Measurements from ENCODE around the gene LAGE3. TPM values are rescaled to one million over a fixed set of nuclear protein-coding genes. Genes with fewer than 3 reads are reported as not detected.

LAGE3 gene
- total RNA-seq, 1 donor from 2014 or later, result 15.1 TPM

DNA sequence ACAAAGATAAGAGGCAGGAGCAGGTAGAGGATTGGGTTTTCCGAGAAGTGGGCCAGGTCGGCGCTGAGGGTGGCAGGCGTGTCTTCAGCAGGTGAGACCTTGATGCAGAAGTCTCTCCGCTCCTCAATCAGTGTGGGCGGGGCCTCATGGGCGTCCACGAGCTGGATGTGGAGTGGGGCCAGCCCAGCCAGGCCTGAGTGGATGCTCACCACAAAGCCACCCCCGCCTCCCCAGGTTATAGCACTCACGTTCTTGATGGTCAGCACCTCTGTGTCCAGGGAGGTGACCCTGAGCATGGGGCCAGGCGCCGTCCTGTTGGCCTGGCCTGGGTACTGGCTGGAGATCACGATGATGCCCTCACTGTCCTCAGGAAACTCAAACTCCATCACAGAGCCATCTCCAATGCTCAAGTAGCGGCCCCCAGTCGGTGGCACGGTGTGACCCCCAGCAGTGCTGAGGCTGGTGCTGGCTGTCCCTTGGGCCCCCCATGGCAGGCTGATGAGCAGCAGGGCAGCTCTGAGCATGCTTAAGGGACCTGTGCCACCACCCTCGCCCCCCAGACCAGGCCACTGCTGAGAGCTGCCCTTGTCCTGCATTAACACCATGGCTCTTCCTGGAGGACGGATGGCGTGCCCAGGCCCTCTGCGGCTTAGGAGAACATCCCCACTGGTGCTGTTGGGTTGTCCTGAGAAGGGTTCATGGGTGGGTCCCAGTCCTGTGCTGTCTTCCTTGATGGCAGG is 9.4 kb upstream of the LAGE3 start:
- TF ChIP-seq, protein P1, sequence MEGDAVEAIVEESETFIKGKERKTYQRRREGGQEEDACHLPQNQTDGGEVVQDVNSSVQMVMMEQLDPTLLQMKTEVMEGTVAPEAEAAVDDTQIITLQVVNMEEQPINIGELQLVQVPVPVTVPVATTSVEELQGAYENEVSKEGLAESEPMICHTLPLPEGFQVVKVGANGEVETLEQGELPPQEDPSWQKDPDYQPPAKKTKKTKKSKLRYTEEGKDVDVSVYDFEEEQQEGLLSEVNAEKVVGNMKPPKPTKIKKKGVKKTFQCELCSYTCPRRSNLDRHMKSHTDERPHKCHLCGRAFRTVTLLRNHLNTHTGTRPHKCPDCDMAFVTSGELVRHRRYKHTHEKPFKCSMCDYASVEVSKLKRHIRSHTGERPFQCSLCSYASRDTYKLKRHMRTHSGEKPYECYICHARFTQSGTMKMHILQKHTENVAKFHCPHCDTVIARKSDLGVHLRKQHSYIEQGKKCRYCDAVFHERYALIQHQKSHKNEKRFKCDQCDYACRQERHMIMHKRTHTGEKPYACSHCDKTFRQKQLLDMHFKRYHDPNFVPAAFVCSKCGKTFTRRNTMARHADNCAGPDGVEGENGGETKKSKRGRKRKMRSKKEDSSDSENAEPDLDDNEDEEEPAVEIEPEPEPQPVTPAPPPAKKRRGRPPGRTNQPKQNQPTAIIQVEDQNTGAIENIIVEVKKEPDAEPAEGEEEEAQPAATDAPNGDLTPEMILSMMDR (IDR thresholded peaks at IDR 0.05), result no peak
- H3K9me3 ChIP-seq, result no peaks in the 10 kb centered on the region
- intact Hi-C loops (cut with DNase I), result no loop called here
- no peak overlapping the region for H3K27ac ChIP-seq
- H3K36me3 ChIP-seq, result no peaks in the 10 kb centered on the region
- DNase-seq, result no peak
- no peak overlapping the region for H3K4me3 ChIP-seq
- peaks cover 5% of the 10 kb centered on the region for H3K4me1 ChIP-seq
- H3K27me3 ChIP-seq, result no peaks in the 10 kb centered on the region
- ATAC-seq, result no peak

DNA sequence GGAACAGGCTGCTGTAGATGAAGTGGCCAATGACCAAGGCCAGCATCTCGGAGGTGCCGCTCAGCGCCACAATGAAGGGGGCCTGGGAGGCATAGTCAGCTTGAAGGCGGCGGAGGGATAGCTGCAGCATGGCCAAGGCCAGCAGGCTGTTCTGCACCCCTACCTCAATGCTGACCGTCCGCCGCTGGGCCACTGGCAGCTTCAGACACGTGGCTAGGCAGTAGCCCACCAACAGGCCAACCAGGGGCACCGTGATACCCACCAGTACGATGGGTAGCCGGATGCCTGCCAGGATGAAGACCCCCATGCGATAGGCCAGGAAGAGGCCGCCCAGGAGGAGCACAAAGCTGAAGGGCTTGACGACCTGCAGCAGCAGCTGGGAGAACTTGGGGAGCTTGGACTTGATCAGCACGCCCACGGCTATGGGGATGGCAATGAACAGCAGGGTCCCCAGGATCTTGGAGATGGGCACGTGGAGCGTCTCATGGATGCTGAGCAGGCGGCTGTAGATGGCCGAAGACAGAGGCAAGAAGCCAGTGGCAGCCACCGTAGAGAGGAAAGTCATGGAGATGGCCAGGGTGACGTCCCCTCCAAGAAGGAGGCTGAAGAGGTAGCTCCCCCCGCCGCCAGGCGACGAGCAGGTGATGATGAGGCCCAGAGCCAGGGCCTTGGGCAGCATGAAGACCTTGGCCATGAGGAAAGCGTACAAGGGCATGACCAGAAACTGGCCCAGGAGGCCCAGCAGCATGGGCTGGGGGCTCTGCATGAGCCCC is 8.6 kb upstream of the LAGE3 start:
- Histone ChIP-seq H3K27ac (no peak overlapping the region), H3K27me3 (no peaks in the 10 kb centered on the region), H3K4me1 (peaks cover 5% of the 10 kb centered on the region), H3K36me3 (no peaks in the 10 kb centered on the region), H3K4me3 (no peak overlapping the region), H3K9me3 (no peaks in the 10 kb centered on the region)
- ATAC-seq (no peak), DNase-seq (no peak)
- TF ChIP-seq, protein P1 (IDR thresholded peaks at IDR 0.05), result no peak
- intact Hi-C loops (cut with DNase I), result no loop called here

DNA sequence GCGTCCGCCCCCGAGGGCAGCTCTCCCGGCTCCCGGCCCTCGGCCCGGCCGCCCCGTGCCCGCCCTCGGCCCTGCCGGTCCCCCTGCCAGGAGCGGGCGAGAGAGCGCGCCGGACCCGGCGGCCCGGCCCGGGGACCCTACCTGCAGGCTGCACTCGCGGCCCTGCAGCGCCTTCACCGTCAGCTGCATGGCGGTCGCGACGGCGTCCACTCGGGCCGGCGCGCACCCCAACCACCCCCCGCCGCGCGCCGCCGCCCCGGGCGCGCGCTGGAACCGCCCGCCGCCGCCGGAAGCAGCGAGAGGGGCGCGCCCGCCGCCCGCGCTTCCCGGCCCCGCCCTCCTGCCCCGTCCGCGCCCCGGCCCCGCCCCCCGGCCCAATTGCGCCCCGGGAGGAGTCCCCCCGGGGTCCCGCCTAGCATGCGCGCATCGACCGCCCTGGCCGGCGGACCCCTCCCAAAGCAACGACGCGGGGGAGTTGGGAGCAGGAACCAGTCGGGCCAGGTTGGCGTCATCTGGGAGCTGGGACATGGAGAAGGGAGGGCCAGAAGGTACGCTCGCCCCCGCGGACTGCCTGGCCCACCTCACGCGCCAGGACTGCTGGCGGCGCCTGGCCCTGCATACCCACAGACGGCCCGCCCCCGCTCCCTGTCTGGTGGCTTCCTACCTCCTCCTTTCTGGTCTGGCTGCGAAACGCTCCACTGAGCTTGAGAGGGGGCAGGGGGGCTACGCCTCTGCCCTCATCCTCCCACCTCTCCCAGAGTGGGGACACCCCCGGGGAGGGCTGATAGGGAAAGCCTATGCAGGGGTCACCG is 7.5 kb upstream of the LAGE3 start, which contains the start of gene UBL4A:
UBL4A (minus strand) TSS at position 220 of the 812 bp plus-strand sequence; CDS start at position 189, 31 bp downstream.
- peaks cover 5% of the 10 kb centered on the region for H3K4me1 ChIP-seq
- no peaks in the 10 kb centered on the region for H3K36me3 ChIP-seq
- intact Hi-C loops (cut with DNase I), result no loop called here
- H3K27ac ChIP-seq, result peak within 1 kb of the TSS; percentile 73
- TF ChIP-seq, protein P1 (IDR thresholded peaks at IDR 0.05), result no peak
- DNase-seq (peak; percentile 89), ATAC-seq (peak; percentile 63)
- H3K9me3 ChIP-seq, result no peaks in the 10 kb centered on the region
- H3K4me3 ChIP-seq, result peak within 1 kb of the TSS; percentile 62
- no peaks in the 10 kb centered on the region for H3K27me3 ChIP-seq

DNA sequence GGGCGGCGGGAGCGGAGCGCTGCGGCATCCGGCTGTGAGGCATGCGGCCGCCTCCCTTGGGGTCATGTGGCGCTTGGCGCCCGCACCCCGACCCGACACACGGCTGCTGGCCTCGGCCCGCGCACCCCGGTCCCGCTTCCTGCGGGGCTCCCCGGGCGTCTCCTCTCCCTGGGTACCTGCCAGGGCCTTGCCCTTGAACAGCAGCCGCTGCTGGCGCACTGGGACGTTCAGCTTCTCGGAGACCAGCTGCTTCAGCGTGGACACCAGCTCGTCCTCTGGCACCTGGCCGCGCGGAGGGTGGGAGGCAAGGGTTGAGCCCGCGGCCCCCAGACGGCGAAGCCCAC is 6.9 kb upstream of the LAGE3 start:
- Histone ChIP-seq H3K27ac (peak overlapping the region; percentile 73), H3K4me1 (peaks cover 5% of the 10 kb centered on the region), H3K4me3 (peak overlapping the region; percentile 62), H3K9me3 (no peaks in the 10 kb centered on the region), H3K36me3 (no peaks in the 10 kb centered on the region), H3K27me3 (no peaks in the 10 kb centered on the region)
- intact Hi-C loops (cut with DNase I), result no loop called here
- TF ChIP-seq, protein P1 (IDR thresholded peaks at IDR 0.05), result no peak
- DNase-seq, result peak; percentile 70
- ATAC-seq, result no peak

DNA sequence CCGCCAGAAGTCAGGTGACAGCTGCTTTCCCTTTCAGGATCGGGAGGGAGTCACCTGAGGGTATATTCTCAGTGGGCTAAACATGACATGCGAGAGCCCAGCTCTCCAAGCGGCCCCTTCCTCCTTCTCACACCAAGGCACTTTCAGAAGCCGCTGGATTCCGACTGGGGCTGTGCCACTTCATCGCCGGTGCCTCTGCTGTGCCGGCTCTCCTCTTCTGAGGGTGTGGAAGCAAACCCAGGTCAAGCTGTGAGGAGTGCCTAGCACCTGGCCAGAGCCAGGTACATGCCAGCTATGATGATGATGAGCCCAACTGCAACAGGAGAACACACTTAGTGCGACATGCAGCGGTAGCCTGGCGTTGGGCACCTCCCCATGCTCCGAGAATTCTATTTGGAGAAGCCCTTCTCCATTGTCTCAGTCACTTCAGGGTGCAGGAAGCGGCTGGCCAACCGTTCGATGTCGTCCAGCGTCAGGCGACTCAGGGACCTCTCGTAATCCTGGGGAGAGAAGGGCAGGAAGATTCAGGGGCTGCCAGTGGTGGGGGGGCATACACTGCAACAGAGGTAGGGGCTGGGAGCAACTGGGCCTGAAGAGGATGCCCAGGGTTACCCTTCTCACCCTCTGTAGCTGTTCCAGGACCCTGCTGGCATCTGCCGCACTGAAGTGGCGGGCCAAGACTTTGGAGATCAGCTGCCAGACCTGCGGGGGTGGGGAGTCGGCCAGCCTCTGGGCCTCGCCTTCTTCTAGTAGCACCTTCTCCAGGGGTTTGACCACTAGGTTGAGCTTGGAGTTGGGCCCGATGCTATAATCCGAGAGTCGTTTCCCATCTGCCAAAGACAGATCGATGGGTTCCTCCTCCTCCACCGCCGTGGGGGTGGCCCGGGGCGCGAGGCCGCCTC is 6.3 kb upstream of the LAGE3 start:
- no peaks in the 10 kb centered on the region for H3K27me3 ChIP-seq
- DNase-seq, result no peak
- TF ChIP-seq, protein P1 (IDR thresholded peaks at IDR 0.05), result no peak
- intact Hi-C loops (cut with DNase I), result no loop called here
- H3K36me3 ChIP-seq, result no peaks in the 10 kb centered on the region
- peaks cover 5% of the 10 kb centered on the region for H3K4me1 ChIP-seq
- ATAC-seq, result no peak
- H3K27ac ChIP-seq, result peak overlapping the region; percentile 73
- peak overlapping the region; percentile 62 for H3K4me3 ChIP-seq
- H3K9me3 ChIP-seq, result no peaks in the 10 kb centered on the region
